HG03135 (cell line): Measurements from ENCODE around the gene P2RX3.
"Not testable (repeated sequence)": the region's sequence is repeated elsewhere in the genome, so short reads cannot be mapped to it uniquely, and the experiment has no call there.

Experiments used
- ATAC-seq: cut with Tn5 transposase; IDR thresholded peaks from one replicate; pipeline ENCODE4 v1.9.1; 2021; ENCODE audit warnings: mild to moderate bottlenecking, moderate library complexity; ENCODE audit not compliant: unreplicated experiment

P2RX3 gene

DNA sequence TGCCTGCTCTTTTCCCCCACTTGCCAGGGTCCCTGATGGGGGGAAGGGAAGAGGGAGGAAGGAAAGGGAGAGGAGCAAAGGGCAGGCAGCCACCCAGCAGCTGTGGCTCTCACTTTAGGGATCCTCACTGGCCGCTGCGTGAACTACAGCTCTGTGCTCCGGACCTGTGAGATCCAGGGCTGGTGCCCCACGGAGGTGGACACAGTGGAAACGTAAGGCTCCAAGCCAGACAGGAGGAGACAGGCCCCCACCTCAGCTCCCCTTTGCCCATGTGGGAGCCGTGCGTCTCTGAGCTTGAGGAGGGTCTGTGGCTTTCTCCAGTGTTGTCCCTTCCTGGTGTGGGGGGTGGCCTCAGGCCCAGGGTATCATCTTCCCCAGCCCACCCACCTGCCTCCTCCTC is 9.9 kb downstream of the P2RX3 start:
- no peak for ATAC-seq

DNA sequence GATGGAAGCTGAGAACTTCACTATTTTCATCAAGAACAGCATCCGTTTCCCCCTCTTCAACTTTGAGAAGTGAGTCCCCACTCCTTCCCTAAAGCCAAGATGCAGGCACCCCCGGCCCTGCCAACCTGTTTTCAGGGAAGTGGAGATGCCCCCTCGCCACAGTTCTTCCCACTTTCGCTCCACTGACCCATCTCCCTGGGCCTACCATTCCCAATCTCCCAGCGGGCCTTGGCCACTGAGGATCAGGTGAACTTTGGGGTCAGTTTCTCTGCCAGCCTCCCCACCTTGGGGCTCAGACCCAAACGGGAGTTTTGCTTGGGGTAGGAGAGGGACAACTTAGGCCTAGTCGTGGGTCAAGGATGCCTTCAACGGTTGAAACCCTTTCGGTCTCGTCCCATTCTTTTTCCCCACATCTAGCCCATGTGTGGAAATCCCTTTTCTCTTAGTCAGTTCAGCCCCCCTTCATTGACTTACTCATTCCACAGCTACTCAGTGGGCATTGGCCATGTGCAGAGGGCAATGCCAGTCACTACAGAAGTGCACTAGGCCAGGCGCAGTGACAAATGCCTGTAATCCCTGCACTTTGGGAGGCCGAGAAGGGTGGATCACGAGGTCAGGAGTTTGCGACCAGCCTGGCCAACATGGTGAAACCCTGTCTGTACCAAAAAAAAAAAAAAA is 10.6 kb downstream of the P2RX3 start:
- ATAC-seq: no peak

DNA sequence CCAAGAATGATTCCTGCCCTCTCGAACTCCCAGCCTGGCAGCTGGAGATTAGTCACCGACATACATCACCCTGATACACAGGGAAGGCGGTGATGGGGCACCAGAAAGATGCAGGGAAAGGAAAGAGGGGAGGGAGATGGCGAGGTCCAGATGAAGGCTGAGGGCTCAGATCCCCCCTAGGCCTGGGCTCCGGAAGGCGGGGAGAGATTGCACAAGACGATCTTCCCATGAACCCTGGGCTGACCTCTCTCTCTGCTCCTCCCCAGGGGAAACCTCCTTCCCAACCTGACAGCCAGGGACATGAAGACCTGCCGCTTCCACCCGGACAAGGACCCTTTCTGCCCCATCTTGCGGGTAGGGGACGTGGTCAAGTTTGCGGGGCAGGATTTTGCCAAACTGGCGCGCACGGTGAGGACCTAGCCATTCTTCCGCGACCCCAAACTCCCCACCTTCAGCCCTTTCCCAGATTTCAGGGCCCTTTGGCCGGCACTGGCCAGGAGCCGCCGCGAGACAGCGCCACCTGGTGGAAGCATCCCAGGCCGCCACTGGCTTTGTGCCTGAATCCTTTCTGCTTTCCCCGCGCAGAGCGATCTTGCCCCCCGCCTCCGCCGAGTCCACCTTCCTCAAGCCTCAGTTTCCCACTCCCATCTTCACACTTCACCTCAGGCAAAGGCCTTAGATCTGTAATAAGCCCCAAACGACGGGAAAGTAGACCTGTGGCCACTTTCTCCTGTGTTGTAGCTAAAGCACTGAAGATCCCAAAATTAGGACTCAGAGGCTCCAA is 11.5 kb downstream of the P2RX3 start:
- no peak for ATAC-seq

DNA sequence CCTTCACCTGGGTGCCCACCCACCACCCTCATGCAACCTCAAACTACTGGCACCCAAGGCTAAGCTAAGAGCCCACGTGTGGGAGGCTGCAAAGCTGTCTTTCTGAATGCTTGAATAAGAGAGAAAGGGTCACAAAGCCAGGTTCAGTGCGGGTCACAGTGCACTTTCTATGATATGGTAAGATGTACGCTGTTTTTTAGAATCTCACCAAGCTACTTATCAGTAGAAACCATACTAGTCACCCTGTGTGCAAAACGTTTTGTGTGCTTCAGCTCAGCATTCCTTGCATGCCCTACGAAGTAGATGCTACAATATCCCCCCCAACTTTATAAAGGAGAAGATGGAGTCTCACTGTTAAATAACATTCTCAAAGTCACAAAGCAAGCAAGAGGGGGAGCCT is 14.9 kb downstream of the P2RX3 start:
- no peak for ATAC-seq

DNA sequence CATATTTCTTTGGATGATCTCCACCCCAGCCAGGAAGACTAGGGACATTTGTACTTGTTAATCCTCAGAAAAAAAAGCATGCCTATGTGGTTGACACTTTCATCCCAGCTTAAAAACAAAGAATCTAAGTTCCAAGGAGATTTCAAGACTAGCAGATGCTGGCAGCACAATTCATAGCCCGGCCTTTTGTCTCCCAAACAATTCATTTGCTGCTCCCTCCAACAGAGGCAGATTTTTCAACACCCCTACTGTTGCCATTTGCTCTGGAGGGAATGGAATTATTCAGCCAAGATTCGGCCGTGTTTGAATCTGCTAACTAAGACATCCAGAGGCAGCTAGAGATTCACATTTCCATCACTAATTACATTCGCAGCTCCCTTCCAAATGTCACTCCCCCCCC is 15.3 kb downstream of the P2RX3 start:
- ATAC-seq: no peak

DNA sequence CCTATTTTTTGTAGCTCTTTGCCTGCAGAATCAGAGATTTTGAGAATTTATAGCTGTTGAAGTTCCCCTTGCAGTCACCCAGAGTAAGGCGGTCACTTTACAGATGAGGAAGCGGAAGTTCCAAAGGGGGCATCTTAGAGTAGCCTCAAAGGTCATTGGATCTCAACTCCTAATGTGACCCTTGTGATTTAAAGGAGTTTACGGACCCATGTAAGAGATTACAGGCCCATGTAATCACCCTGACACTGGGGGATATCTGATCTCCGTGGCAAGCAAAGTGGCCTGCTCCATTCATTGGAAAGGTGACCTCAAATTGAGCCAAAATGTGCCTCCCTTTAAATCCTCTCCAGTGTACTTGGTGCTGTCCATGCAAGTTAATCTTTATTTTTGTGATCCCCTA is 15.7 kb downstream of the P2RX3 start:
- ATAC-seq: no peak

DNA sequence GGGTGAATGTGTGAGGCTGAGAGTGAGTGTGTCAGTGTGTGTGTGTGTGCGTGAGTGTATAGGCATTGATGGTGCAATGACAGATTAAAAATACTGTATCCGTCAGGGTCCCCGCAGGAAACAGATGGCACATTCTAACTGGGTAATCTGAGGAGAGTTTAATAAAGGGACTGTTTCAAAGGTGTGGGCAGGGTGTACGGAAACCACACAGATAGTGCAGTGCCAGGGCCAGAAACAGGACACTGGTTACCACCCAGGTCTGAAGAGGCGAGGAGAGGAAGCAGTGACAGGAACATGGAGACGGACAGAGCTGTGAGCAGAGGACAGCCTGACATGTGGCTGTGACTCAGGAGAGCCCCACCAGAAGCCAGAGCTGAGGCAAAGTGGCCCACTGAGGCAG is 16.5 kb downstream of the P2RX3 start:
- ATAC-seq: no peak

DNA sequence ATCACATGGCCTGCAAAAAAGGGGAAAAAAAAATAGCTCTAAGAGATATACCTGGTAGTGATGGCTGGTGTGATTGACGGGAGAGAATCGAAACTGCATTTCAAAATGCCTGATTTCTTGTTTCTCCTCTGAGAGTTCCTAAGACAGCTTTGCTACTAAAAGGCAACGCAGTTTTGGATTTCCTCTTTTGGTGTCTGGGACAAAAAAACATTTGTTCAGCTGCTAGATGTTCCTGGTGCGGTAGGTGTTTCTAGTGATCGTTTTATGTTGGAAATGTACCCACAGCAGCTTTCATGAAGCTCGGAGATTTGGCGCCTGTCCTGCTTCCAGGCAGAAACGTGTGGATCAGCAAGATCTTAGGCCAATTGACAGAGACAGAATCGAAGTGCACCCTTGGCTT is 18.1 kb downstream of the P2RX3 start:
- no peak for ATAC-seq

DNA sequence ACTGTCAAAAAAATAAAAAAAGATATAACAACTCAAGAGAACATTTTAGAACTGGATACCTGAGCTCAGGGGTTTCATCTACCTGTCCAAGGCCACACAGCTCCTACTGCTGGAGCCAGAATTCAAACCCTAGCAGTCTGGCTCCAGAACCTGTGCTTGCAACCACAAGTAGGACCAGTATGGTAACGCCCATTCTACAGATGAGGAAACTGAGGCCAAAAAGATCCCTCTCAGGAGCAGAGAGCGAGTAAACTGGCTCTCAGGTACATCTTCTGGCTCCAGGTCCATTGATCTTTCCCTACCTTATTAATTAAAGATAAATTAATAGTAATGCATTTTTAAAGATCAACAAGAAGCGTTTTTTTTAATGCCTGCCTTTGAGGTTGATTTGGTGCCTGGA is 19.2 kb downstream of the P2RX3 start:
- no peak for ATAC-seq

DNA sequence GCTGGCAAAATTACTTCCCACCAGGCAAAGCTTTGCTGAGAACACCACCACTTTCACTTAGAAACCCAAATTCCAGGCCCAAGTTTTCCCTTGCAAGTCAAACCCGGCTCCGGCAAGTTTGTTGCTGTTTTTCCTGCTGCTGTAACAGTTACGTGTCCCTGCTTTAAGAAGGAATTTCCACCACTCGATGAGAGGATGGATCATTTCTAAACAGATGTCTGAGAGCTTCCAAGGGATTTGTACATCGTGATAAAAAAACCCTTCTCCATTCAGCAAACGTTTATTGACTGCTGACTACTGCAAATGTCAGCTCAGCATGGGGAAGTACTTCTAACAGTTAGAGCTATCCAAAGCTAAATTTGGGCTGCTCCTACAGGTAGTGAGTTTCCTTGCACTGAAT is 19.7 kb downstream of the P2RX3 start:
- ATAC-seq: no peak

DNA sequence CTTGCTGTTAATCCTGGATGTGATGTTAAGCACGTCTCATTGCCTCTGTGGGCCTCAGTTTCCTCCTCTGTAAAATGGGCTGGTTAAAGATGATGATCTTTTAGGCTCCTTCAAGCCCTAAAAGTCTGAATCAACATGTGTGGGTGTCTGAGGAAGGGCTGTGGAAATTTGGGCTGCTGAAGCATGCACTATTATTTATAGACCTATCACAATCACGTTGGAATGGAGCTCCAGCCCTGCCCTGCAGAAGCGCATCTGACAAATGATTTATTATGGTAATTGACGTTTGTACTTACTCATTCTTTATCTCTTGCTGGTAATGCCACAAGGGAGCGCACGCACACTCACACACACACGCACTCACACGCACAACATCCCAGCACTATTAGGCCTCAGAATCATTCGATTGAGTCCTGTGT is 20.4 kb downstream of the P2RX3 start:
- no peak for ATAC-seq

DNA sequence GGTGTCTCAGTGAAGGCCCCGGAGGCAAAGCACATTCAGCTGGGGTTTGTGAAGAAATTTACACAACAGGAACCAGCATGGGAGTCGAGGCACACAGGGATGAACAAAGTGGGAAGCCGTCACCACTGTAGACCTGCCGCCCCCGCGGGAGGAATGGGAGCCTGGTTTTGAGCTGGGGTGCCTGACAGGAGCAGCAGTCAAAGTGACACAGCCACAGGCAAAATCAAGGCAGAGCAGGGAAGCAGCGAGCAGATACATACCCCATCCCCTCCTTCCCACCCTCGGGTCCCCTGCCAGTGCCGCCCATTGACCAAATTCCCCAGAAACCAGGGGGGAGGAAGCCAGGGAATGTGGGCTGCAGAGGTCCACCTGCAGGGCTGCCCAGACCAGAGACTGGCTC is 20.8 kb downstream of the P2RX3 start:
- ATAC-seq: no peak

DNA sequence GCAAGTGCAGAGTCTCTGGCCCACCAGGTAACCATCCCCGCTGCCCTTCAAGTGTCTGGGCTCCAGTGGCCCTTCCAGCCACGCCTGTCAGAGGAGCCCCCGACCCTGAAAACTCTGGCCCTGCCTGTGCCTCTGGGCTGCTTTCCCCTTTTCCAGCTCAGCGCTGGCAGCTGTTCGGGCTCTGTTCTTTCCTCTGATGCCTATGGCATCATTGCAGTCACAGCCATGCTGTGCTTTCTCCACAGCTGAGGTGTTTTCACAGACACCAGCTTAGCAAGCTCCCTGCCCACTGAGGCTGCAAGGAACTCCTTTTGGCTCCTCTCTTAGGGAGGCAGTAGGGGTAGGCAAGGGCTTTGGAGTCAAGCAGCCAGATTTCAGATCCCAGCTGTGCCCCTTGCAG is 21.2 kb downstream of the P2RX3 start:
- no peak for ATAC-seq

DNA sequence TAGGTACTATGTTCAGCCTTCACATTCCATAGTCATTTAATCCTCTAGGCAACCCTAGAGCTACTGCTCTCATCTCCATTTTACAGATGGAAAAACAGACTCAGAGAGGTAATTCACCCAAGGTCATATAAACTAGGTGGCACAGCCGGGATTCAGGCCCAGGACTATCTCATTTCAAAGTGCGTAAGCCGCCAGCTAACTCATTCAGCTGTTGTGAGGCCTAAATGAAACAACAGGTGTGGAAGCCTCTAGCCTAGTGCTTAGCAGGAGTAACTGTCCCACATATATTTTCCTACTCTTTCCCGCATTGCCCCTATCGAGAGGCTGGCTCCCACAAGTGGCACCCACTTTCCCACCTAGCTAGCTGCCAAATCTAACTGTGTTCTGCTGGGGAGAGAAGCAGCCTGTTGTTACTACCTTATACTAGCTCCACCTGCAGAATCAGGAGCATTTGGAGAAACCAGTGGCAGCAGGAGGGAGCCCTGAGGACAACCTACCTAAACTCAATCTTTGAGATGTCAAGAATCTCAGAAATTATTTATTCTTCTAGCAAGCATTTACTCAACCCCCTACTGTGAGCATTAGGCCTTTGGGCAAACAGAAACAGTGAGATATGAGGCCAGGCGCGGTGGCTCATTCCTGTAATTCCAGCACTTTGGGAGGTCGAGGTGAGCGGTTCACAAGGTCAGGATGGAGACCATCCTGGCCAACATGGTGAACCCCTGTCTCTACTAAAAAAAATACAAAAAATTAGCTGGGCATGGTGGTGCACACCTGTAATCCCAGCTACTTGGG is 21.9 kb downstream of the P2RX3 start:
- ATAC-seq: no peak

DNA sequence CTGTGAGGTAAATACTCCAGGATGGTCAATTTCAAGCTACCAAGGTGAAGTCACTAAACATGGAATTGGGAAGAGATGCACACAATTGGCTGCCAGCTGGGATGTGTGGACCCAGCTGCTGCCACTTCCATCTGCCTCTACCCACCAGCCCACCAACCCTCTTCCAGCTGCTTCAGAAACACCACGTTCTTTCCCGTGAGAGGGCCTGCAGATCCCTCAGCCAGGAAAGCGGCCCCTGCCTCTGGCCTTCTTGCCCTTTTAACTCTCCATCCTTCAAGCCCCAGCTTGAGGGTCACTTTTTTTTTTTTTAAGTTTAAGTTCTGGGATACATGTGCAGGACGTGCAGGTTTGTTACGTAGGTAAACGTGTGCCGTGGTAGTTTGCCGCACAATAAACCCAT is 22.8 kb downstream of the P2RX3 start:
- ATAC-seq: no peak

DNA sequence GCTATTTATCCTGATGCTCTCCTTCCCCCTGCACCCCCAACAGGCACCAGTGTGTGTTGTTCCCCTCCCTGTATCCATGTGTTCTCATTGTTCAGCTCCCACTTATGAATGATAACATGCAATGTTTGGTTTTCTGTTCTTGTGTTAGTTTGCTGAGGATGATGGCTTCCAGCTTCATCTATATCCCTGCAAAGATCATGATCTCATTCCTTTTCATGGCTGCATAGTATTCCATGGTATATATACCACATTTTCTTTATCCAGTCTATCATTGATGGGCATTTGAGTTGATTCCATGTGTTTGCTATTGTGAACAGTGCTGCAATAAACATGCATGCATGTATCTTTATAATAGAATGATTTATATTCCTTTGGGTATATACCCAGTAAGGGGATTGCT is 23.3 kb downstream of the P2RX3 start:
- ATAC-seq: not testable (repeated sequence)

DNA sequence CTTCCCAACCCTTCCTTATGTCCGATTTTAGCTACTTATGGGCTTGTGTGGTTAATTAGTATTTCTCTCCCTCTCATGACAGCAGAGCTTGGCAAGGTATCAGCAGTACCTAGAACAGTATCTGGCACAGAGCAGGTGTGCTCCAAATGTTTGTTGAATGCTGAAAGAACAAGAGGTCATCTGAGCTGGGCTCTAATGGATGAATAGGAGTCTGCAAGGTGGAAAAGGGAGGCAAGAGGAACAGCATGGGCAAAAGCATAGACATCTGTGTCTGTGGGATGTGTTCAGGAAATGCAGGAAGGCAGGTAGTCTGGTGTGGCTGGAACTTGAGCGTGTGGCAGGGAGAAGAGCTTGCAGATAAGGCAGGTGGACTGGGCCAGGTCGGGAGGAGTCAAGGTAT is 23.8 kb downstream of the P2RX3 start:
- no peak for ATAC-seq

DNA sequence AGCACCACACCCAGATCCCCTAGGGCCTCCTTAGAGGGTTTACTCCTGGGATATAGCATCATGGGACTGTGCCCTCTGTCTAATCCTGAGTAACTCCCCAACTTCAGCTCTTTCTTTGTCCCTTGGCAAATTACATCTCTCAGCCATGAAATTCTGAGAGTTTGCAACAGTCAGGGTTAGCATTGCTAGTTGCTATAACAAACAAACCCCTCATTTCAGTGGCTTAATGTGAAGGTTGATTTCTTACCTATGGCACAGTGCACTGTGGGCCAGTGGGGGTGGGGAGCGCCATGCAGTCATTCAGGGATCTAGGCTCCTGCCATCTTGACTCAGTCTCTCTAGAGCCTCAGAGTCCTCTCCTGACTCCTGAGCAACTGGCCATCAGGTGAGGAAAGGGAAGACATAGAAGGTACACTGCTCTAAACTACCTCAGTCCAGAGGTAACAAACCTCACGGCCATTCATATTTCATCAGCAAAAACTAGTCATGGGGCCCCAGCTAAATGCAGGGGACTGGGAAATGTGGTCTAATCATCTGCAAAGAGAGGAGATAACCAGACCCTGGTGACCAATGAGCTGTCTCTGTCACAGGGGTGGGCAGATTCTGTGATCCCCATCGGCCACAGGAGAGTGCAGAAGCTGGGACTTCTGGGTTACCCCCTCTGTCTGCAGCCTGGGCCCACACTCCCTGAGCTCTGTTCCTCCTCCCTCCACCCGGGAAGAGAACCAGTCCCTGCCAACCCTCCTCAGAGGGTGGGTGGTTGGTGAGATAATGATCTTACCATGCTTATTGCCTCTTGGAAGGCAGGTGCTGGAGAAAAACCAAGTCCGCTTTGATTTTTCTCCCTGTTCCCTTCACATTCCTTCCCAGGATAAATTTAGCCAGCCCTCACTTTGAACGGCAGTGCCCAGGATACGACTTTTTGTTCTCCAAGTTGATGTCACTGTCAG is 25.3 kb downstream of the P2RX3 start:
- ATAC-seq: no peak

DNA sequence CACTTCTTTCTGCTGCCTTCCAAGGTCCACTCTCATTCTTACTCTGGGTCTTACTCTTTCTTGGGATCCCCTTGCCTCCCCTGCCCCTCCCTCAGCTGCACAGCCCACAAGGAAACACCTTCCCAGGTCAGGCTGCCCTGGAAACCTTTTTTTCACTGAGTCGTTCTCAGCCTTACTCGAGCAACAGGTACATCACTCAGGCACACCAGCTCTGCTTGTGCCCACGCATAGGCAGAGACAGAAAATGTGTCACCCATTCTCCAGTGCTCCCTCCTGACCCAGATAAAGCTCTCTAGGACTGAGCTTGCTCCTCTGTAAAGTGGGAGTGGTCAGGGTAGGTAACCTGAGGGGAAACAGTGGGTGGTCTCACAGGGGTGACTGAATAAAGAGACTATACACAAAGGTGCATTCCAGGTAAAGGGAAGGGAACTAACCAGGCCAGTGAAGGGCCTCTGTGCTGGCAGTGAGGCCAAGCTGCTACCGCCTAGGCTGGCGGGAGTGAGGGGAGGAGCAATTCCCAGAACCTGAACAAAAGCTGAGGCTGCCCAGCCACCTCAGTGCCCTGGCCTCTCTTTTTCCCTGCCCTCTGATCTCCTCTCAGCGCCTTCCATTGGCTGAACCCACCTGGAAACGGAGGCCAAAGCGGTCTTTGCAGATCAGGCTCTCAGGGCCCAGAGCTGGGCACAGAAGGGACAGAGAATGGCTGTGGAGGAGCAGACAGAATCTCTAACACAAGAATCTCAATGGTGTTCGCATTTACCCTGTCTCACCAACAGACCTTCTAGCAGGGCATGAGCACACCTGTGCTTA is 26.9 kb downstream of the P2RX3 start:
- no peak for ATAC-seq
